Measurements from ENCODE around the gene PPP1R12A.

- no peak for TF ChIP-seq CTCF (IDR thresholded peaks at IDR 0.05)
- TF ChIP-seq POLR2AphosphoS5 (IDR thresholded peaks at IDR 0.05; ENCODE audit: insufficient read depth in 1 of 2, low read depth in 1 of 2), result no peak
These were observed 53.5 kb downstream of the PPP1R12A start for GRCh38 chr12:79881351-79881750.

All from vagina (tissue), 2 donors.